DND-41 (cell line): ENCODE results near the gene ANAPC5.

Experiments
- EZH2 ChIP-seq: IDR thresholded peaks from 3 replicates; pipeline ENCODE4 v1.6.1; 2012; ENCODE audit warnings: borderline replicate concordance, low read depth, mild to moderate bottlenecking, moderate library complexity, low read length, inconsistent platforms; ENCODE audit not compliant: severe bottlenecking
- TF ChIP-seq, protein P1 (sequence below): IDR thresholded peaks from 2 replicates; pipeline ENCODE4 v1.5.1; 2012; ENCODE audit warnings: borderline replicate concordance, low read length, moderate library complexity, mild to moderate bottlenecking; ENCODE audit not compliant: poor library complexity, severe bottlenecking; ENCODE audit errors: extremely low read depth

DNA sequence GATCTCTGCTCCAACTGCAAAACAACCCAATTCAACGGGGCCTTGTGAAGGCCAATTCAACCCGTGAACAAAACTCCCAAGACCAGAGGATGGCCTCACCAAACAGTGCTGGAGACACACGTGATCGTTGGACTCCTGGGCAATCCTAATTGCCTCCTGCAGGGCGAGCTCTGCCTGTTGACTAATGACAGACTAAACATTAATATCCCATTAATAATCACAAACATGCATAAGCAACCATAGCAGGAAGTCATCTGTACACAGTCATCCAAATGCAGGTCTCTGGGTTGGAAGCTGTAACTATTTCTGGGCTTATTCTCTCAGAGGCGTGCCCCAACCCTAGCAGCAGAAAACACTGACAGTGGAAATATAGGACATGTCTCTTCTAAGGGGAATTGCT is 21.0 kb downstream of the ANAPC5 start:
- TF ChIP-seq, protein P1, sequence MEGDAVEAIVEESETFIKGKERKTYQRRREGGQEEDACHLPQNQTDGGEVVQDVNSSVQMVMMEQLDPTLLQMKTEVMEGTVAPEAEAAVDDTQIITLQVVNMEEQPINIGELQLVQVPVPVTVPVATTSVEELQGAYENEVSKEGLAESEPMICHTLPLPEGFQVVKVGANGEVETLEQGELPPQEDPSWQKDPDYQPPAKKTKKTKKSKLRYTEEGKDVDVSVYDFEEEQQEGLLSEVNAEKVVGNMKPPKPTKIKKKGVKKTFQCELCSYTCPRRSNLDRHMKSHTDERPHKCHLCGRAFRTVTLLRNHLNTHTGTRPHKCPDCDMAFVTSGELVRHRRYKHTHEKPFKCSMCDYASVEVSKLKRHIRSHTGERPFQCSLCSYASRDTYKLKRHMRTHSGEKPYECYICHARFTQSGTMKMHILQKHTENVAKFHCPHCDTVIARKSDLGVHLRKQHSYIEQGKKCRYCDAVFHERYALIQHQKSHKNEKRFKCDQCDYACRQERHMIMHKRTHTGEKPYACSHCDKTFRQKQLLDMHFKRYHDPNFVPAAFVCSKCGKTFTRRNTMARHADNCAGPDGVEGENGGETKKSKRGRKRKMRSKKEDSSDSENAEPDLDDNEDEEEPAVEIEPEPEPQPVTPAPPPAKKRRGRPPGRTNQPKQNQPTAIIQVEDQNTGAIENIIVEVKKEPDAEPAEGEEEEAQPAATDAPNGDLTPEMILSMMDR: no peak
- TF ChIP-seq EZH2: no peak
